Activated CD4-positive, alpha-beta T cell treated with anti-CD3 and anti-CD28 coated beads, Interleukin-2, Interleukin-6, amounts not matched to agents 100 ng/mL and 50 ng/mL, durations not matched to agents 16 hours and 8 hours (primary cell): ENCODE data around the gene AHCYL2.
"Not testable (repeated sequence)": the region's sequence is repeated elsewhere in the genome, so short reads cannot be mapped to it uniquely, and the experiment has no call there.

Experiments used
- DNase-seq: peaks from one replicate; pipeline ENCODE4 v3.0.0-alpha.2; 2020

The AHCYL2 gene

GRCh38 chr7:129359176-129359575 is 134.3 kb downstream of the AHCYL2 start:
- DNase-seq, result no peak

DNA sequence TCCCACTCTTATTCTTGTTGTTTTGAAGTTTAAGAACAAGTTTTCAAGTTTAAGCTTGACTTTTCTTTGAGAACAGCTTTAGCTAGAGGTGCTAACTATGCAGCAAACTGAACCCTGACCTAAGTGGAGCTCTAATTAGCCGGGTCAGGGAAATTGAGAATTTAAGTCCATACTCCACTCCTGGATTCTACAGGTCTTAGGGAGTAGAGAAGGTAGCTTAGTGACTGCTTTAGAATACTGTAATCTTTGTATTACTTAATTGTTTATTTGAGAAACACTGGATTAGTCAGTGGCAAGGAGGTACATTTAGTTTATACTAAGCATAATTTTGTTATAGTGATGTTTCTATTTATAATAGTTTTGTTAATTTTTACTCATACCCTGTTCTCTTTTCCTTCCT is 134.8 kb downstream of the AHCYL2 start:
- no peak for DNase-seq

GRCh38 chr7:129361771-129362170 is 136.9 kb downstream of the AHCYL2 start:
- DNase-seq, result no peak

- DNase-seq, result no peak
These were observed 137.7 kb downstream of the AHCYL2 start for GRCh38 chr7:129362496-129362895.

DNA sequence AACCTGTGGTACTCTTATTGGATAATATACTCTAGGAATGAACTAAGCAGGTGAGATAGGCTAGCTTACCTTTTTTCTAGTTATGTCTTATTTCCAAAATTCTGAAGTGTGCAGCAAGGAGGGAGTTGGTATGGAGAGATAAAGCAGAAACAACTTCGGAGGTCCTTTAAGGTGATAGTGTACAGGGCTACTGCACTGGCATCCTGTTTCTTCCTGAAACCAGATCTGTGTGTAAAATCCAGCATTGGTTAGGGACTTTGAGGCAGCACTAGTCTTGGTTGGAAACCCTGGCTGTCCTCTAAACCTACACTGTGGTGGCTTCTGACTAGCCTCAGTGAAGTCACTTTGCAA is 142.5 kb downstream of the AHCYL2 start:
- no peak for DNase-seq

DNA sequence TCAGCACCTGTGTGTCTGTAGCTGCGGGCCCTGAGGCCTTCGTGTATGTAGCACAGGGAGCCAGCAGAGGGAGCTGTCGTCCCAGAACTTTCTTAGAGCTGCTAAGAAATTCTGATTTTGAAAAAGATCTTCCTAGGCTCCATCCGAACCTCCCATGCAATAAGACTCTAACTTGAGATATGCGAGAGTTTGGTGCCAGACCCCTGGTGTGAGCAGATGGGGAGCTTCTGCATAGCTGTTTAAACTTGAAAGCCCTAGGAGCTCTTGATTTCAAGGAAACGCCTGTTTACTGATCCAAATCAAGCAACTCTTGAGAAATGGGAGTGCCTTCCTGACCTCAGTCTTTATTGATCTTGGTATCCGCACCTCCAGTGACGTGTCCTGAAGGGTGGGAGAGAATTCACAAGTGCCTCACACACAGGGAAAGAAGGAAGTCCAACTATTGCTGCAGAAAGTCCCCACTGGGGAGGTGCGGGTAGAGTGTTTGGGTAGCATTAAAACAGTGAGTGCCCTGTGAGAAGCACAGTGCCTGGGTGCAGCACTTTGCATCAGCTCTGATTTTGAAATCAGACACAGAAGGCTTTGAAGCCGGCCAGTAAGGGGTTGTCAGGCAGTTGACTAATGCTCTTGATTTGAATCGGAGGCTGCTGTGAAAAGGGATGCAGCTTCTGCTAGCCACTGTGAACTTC is 143.0 kb downstream of the AHCYL2 start:
- DNase-seq, result peak; percentile 90

GRCh38 chr7:129368389-129368986 is 143.7 kb downstream of the AHCYL2 start:
- DNase-seq, result peak; percentile 63

DNA sequence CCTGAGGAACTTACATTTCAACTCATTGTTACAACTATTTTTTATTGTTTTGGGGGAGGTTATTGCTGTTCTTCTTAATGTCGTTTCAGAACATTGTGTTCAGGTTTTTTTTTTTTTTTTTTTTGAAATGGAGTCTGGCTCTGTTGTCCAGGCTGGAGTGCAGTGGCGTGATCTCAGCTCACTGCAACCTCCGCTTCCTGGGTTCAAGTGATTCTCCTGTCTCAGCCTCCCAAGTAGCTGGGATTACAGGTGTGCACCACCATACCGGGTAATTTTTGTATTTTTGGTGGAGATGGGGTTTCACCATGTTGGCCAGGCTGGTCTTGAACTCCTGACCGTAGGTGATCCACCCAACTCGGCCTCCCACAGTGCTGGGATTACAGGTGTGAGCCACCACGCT is 144.6 kb downstream of the AHCYL2 start:
- DNase-seq, result not testable (repeated sequence)

GRCh38 chr7:129370812-129371211 is 146.0 kb downstream of the AHCYL2 start:
- no peak for DNase-seq

DNA sequence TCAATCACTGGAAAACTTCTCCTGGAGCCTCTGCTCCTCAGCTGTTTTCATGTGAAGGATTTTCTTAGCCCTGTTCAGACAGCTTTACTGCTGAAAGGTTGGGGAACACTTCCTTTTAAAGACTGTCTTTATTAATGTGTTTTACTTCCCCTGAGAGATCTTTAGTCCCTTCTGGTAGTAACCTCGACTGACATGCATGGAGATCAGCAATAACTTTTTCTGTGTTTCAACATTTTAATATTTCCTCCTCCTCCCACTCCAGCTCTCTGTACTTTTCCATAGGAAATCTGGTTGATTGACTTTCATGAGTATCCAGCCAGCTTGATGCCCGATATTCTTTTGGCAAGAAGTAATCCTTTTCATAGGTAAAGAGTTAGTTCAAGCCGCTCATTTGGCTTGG is 146.7 kb downstream of the AHCYL2 start:
- DNase-seq, result no peak

- peak; percentile 47 for DNase-seq
These were observed 149.0 kb downstream of the AHCYL2 start for GRCh38 chr7:129373651-129374428.

DNA sequence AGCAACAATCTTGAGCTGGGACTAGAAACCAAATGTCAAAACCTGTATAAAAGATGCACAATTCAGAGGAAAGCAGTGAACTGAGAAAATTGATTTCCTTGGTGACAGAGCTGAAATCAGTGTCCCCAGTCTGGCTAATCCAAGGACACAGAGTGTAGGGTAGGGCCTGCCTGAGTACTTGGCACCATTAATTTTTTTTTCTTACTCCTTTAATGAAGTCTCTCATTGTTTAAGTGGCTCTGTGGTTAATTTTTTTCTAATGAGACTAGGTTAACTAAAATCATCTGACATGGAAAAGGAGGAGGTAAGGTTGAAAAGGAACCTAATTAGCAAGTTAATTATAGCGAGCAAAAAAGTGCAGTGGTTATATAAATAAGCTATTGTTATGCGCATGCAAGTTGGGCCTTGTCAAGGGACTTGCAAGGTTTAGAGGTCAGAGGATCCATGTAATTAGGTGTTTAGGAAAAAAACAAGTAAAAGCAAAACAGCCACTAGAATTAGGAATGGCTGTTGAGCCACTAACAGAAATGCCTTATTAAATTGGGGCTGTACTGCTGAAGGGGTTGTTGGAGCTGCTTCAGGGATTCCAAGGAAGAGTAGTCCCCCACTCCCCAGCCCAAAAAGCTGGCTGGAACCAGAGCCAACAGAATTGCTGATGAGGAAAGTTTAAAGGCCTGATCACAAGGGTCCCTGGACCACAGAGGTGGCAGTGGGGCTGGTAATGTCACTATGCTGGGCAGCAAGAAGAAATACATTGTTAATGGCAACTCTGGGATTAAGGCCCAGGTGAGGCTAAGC is 150.5 kb downstream of the AHCYL2 start:
- no peak for DNase-seq

DNA sequence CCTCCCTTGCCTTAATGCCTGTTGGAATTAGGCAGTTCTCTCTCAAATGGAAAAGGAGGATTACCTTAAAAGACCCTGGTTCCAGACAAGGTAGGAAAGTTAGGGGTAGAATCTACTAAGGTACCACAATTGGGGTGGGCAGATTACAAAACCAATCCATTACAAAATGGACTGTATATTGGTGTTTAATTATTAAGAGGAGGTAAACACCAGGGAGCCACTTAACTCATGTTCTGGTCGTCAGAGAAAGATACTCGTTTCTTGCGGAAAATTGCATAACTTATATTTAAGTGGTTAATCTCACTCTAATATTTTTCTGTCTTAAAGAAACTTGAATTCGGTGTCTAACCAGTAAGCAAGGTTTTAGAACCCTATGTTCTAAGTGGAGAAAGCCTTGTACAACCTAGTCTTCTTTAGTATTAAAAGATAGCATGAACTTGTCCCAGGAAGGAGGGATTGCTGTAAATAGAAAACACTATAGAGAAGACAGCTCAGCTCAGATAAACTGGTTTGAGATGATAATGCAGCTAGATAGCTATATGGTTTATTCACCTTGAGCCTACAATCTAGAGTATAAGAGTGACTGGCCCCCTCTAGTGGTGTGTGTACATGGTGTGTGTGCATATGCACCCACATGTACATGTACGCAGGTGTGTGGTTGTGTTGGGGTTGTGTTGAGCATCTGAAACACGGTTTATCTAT is 151.4 kb downstream of the AHCYL2 start:
- peak; percentile 79 for DNase-seq

DNA sequence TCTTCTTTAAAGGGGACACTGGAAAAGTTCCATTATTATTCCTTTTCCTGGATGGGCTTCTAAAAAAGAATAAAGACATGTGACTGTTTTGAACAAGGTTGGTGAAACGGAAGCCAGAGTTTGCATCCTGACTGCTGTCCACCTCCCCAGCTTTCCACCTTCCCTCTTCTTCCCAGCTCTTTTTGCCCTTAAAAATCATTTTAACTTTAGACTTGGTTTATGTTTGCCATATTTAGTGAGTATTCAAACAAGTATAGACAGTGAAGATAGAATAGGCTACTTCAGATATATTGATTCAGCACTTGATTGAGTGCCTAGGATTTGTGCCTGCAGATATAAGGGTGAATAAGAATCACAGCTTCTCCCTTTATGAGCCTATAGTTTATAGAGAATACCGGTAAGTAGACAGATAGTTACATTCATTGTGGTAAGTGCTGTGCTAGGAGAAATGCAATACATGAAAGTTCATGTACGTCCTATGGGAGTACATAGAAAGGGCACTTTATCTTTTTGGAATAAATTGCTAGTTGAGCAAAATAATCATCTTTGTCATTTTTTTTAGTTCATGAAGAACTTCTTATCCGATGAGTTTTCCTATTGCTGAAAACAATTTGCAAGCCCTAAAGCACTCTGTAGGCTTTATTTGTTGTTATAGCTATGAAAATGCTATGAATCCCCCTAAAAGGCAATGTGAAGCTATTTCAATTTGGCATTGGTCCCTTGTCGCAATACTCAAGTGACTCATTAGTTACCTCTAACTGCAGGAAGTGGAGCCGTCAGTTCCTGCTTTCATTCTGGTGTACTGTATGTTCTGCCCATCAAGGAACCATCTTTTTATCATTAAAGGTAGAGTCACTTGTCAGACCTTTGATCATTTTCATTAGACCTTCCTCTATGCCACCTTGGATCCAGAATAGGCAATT is 152.2 kb downstream of the AHCYL2 start:
- peak; percentile 78 for DNase-seq

DNA sequence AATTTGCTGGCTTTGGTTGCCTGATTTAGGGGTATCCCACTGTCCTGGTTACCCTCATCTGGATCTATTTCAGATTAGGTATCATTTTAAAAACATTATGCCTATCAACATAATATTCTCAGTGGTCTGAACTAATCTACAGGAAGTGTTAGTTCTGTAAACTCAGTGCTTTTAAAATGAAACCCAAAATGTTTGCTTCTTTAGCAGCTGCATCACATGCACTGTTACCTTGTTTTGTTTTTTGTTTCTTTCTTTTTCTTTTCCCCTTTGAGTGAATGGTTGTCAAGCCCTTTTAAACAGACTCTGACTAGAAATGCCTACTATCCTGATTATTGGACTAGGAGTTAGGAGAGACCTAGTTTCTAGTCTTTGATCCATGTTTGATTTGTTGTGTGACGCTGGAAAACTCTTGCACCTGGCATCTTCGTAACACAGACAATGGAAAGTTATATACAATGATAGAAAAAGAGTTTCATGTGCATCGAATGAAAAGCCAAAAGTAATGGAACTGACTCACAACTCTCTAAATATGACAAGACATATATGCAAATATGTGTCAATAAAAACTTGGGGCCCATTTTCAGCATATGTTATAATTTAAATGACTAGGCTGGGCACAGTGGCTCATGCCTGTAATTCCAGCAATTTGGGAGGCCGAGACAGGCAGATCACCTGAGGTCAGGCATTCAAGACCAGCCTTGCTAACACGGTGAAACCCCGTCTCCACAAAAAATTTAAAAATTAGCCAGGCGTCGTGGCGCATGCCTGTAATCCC is 157.1 kb downstream of the AHCYL2 start:
- no peak for DNase-seq

- no peak for DNase-seq
These were observed 158.8 kb downstream of the AHCYL2 start for GRCh38 chr7:129383542-129384132.

DNA sequence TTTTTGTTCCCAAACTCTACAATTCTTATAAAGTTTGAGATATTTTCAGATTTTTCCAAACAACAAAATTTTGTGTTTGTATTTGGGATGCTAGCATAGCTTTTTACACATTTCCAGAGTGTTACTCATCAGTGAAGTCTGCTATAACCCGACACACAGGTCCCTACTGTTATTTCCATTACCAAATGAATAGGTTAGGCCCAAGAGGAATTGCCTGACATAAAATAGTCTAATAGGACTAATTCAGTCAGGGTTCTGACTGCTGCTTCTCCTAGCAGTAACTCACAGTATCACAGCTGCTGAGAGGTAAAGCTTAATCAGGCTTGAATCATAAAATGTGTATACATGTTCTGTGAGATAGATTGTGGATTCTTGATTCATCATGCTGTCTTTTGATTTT is 160.3 kb downstream of the AHCYL2 start:
- DNase-seq, result no peak

DNA sequence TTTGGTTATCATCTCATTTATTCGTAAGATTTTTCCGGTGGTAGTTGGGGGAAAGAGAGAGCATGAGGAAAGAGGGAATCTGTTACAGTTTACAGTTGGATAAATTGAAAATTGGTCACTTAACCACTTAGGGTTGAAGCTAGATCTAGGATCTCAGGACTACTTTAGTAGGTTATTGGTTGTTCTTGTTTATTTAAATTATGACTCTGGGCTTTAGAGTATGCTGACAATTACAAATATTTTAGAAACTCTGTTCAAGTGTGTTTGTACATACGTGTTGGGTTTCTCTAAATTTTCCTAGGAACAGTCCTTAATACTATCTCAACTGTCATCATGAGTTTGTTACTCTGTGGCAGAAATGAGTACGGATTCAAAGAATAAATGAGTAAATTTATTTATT is 160.8 kb downstream of the AHCYL2 start:
- no peak for DNase-seq

DNA sequence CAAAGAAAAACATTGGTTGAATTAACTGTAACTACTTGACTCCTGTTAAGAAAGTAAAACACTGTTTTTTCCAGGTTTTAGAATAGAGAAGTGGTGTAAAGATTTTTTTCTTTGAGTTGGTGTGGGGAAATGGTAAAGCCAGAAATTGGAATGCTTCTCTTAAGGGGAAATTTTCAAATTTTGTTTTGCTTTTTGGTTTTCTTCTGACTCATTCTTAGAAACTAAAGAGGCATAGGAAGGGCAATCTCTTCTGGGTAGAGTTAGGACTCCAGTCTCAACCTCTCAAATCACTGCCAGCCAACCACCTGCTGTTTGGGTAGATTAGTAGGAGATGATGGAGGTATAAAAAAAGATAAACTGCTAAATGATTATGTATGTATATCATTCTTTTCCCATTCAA is 161.7 kb downstream of the AHCYL2 start:
- peak; percentile 39 for DNase-seq

DNA sequence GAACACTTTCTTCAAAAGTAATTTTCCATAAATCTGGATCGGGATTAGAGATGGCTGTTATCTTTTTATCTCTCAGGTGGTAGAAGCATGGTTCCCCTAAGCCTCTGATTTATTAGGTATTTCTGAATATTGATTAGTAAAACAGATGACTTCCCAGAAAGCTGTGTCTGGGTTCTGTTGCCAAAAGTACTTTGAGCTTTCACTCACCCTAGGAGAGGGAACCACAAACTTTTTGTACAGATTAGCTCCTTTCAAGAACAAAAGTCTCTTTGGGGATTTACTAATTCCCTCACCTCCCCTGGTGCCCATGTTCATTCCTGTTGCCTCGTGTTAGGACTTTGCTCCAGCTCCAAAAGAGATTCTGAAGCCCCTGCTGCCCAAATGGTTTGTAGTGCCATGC is 162.7 kb downstream of the AHCYL2 start:
- no peak for DNase-seq
